ENCODE data around the gene AADACL4. TPM values are rescaled to one million over a fixed set of nuclear protein-coding genes. Genes with fewer than 3 reads are reported as not detected.
"Not testable (repeated sequence)": the region's sequence is repeated elsewhere in the genome, so short reads cannot be mapped to it uniquely, and the experiment has no call there.

AADACL4 gene
- total and polyA plus RNA-seq, 10 donors = 0.04 to 0.32 (median 0.26) TPM; not detected in 6

DNA sequence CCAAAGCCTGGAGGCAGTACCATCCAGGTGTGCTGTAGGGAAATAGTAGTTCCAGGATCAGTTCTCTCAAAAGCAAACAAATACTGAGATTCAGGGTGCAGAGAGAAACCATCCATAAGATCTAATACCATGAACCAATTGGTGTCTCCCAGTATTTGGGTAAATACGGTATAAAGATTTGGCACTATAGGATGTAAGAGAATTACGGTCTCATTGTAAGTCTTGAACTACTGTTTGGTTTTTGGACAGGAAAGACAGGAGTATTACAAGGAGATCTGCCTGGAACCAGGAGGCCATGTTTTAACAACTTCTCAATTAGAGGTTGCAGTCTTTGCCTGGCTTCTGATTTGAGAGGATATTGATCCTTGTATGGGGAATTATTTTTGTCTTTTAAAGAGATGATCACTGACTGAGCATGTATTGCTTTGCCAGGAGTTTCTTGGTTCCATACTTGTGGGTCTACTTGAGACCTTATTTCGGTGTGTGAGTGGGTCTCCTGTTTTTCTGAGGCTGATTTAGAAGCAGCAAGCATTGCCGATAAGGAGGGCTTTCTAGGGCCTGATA, 10.2 kb downstream of the AADACL4 start:
- WGBS, 5 donors = 85 to 92% (median 86%) methylated on average over 4 of the region's 4 CpGs
- Histone ChIP-seq H3K4me1 (peaks cover 0 to 14% (median 4%) of the 10 kb centered on the region in 6 donors), H3K9me3 (no peaks in the 10 kb centered on the region), H3K36me3 (no peaks in the 10 kb centered on the region), H3K27me3 (replicated peaks in 1 of 7) (peaks cover 0 to 7% (median 0%) of the 10 kb centered on the region in 7 donors), H3K4me3 (no peak overlapping the region), H3K27ac (no peak overlapping the region)
- intact Hi-C loops (cut with DNase I; ENCODE audit: low total_unique reads) = loop anchor here (10.0 kb wide), 1 partner anchor 379 kb away; no protein-coding TSS in a partner anchor
- TF ChIP-seq POLR2A (IDR thresholded peaks at IDR 0.05) (no peak), POLR2AphosphoS5 (IDR thresholded peaks at IDR 0.05) (no peak), CTCF (IDR thresholded peaks at IDR 0.05 in 8 of 11, conservative IDR thresholded peaks at IDR 0.05 in 3 of 11) (no peak)
- no peak for DNase-seq

DNA sequence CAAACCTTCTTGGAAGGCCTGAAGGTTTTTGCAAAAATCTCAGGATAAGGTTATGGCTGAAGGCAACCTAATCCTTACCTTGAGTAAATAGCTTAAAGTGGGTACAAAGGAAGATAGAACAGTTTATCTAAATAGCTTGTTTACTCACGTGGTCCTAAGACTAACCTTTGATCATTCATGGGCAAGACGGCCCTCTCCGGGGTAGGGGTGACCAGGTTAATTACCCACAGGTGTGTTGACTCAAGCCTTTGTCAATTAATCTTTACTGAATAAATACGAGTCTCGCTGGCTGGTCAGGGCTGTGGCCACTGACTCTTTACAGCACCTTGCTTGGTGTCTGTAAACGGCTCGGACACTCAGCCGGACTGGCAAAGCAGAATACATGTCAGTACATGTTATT, 10.8 kb downstream of the AADACL4 start:
- H3K36me3 ChIP-seq = no peaks in the 10 kb centered on the region

DNA sequence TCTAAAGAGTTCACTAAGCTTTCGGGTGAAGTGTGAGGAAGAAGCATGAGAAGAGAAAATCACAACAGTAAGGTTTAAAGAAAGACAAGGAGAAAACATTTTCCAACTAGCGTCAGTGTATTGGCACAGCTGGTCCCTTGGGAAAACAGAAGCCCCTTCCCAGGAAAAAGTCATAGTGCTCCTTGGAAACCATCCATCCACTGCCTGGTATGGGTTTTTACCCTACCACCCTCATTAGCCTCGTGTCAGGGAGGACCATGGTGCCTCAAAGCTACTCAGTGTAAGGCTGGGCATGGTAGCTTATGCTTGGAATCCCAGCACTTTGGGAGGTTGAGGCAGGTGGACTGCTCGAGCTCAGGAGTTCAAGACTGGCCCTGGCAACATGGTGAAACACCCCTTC, 12.7 kb downstream of the AADACL4 start:
- Histone ChIP-seq H3K9me3 (no peaks in the 10 kb centered on the region), H3K27ac (no peak overlapping the region), H3K27me3 (replicated peaks in 1 of 7) (peaks cover 0 to 7% (median 0%) of the 10 kb centered on the region in 7 donors), H3K36me3 (no peaks in the 10 kb centered on the region), H3K4me1 (peaks cover 0 to 14% (median 4%) of the 10 kb centered on the region in 6 donors), H3K4me3 (no peak overlapping the region)
- DNase-seq = no peak
- WGBS, 5 donors = 82 to 88% (median 87%) methylated on average over 4 of the region's 4 CpGs
- intact Hi-C loops (cut with DNase I; ENCODE audit: low total_unique reads) = loop anchor here (10.0 kb wide), 1 partner anchor 382 kb away; no protein-coding TSS in a partner anchor
- TF ChIP-seq POLR2A (IDR thresholded peaks at IDR 0.05) (no peak), CTCF (IDR thresholded peaks at IDR 0.05 in 8 of 11, conservative IDR thresholded peaks at IDR 0.05 in 3 of 11) (no peak), POLR2AphosphoS5 (IDR thresholded peaks at IDR 0.05) (no peak)

More for the DNA sequence above, 10.8 kb downstream of the AADACL4 start:
- DNase-seq = no peak
- no peak overlapping the region for H3K4me3 ChIP-seq
- TF ChIP-seq CTCF (IDR thresholded peaks at IDR 0.05 in 8 of 11, conservative IDR thresholded peaks at IDR 0.05 in 3 of 11) (no peak), POLR2AphosphoS5 (IDR thresholded peaks at IDR 0.05) (no peak), POLR2A (IDR thresholded peaks at IDR 0.05) (no peak)
- H3K9me3 ChIP-seq = no peaks in the 10 kb centered on the region
- WGBS, 5 donors = 89 to 97% (median 90%) methylated on average over 8 of the region's 8 CpGs
- peaks cover 0 to 14% (median 4%) of the 10 kb centered on the region in 6 donors for H3K4me1 ChIP-seq
- no peak overlapping the region for H3K27ac ChIP-seq
- H3K27me3 ChIP-seq (replicated peaks in 1 of 7) = peaks cover 0 to 7% (median 0%) of the 10 kb centered on the region in 7 donors
- intact Hi-C loops (cut with DNase I; ENCODE audit: low total_unique reads) = loop anchor here (10.0 kb wide), 1 partner anchor 380 kb away; no protein-coding TSS in a partner anchor

- intact Hi-C loops (cut with DNase I; ENCODE audit: low total_unique reads) = loop anchor here (10.0 kb wide), 1 partner anchor 382 kb away; no protein-coding TSS in a partner anchor
- 90 to 95% (median 91%) methylated on average over 13 of the region's 13 CpGs for WGBS, 5 donors
Measured at GRCh38 chr1:12657060-12657884, 13.4 kb downstream of the AADACL4 start.

GRCh38 chr1:12657885-12658512, 14.1 kb downstream of the AADACL4 start:
- WGBS, 5 donors = 70 to 90% (median 79%) methylated on average over 9 of the region's 9 CpGs
- not testable (repeated sequence) for H3K36me3 ChIP-seq; H3K27ac ChIP-seq; H3K4me3 ChIP-seq; H3K27me3 ChIP-seq (replicated peaks in 1 of 7); DNase-seq; H3K9me3 ChIP-seq
- peaks cover 0 to 14% (median 4%) of the 10 kb centered on the region in 6 donors for H3K4me1 ChIP-seq
- intact Hi-C loops (cut with DNase I; ENCODE audit: low total_unique reads) = loop anchor here (10.0 kb wide), 1 partner anchor 383 kb away; no protein-coding TSS in a partner anchor

More at GRCh38 chr1:12657060-12657884, 13.4 kb downstream of the AADACL4 start:
- Histone ChIP-seq H3K9me3 (no peaks in the 10 kb centered on the region), H3K27me3 (replicated peaks in 1 of 7) (peaks cover 0 to 7% (median 0%) of the 10 kb centered on the region in 7 donors), H3K36me3 (no peaks in the 10 kb centered on the region), H3K27ac (no peak overlapping the region), H3K4me1 (peaks cover 0 to 14% (median 4%) of the 10 kb centered on the region in 6 donors), H3K4me3 (no peak overlapping the region)
- TF ChIP-seq POLR2AphosphoS5 (IDR thresholded peaks at IDR 0.05) (no peak), CTCF (IDR thresholded peaks at IDR 0.05 in 8 of 11, conservative IDR thresholded peaks at IDR 0.05 in 3 of 11) (no peak), POLR2A (IDR thresholded peaks at IDR 0.05) (no peak)
- DNase-seq = no peak

All from spleen (tissue), 11 donors.